IgD-negative memory B cell (primary cell): Measurements from ENCODE around the gene HSD17B11. TPM values are rescaled to one million over a fixed set of nuclear protein-coding genes. Genes with fewer than 3 reads are reported as not detected.
"Not testable (repeated sequence)": the region's sequence is repeated elsewhere in the genome, so short reads cannot be mapped to it uniquely, and the experiment has no call there.

Source experiments
- H3K27ac Mint-ChIP-seq, 3 donors: one replicate each; pipeline ENCODE4 v1.8.0; 2020 to 2022; ENCODE audit warnings: mild to moderate bottlenecking in 3 of 3, mixed read lengths in 3 of 3, moderate library complexity in 1 of 3
- H3K27me3 Mint-ChIP-seq: one replicate; pipeline ENCODE4 v1.8.0; 2021; ENCODE audit warnings: mixed read lengths
- H3K36me3 Mint-ChIP-seq: one replicate; pipeline ENCODE4 v1.8.0; 2020; ENCODE audit warnings: mild to moderate bottlenecking, mixed read lengths
- H3K4me1 Mint-ChIP-seq, 3 donors: one replicate each; pipeline ENCODE4 v1.8.0; 2020 to 2022; ENCODE audit warnings: mixed read lengths in 3 of 3, mild to moderate bottlenecking in 1 of 3
- H3K4me3 Mint-ChIP-seq, 4 donors: one replicate each; pipeline ENCODE4 v1.8.0; 2020 to 2022; ENCODE audit warnings: mild to moderate bottlenecking in 4 of 4, mixed read lengths in 4 of 4, moderate library complexity in 3 of 4
- H3K9me3 Mint-ChIP-seq, 3 donors: one replicate each; pipeline ENCODE4 v1.8.0; 2020 to 2021; ENCODE audit warnings: mixed read lengths in 3 of 3, mild to moderate bottlenecking in 1 of 3
- polyA plus RNA-seq: library from polyadenylated mRNA; unstranded; fragments of 300-500 nt; fragmentation: Illumina TruSeq; gene quantifications from one replicate; pipeline ENCODE4 v1.2.3, GENCODE V29; 2021

The HSD17B11 gene
- polyA plus RNA-seq, 1 donor from 2014 or later: 59.5 TPM

DNA sequence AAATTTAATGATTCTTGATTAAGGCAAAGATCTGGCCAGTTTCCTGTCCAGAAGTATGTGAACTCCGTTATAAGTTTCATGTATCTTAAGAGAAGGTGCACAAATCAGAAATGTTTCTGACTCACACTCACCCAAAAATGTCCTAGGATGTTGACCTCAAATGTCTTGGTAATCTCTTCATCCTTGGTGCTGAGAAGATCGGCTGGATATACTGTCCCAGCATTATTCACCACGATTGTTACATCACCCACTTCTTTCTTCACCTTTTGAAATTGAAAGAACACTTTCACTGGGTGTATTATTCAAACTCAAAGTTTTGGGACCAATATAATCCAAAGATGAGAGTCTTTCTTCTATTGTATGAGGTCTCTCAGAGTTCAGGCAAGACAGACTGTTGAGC, 74.0 kb downstream of the HSD17B11 start:
- no peaks in the 10 kb centered on the region for H3K4me1 Mint-ChIP-seq
- no peak overlapping the region for H3K4me3 Mint-ChIP-seq
- no peak overlapping the region for H3K27ac Mint-ChIP-seq

GRCh38 chr4:87315000-87315399, 76.0 kb downstream of the HSD17B11 start:
- not testable (repeated sequence) for H3K27me3 Mint-ChIP-seq, H3K36me3 Mint-ChIP-seq, H3K27ac Mint-ChIP-seq, H3K4me3 Mint-ChIP-seq, H3K4me1 Mint-ChIP-seq, H3K9me3 Mint-ChIP-seq

More for the DNA sequence above, 74.0 kb downstream of the HSD17B11 start:
- H3K9me3 Mint-ChIP-seq: no peaks in the 10 kb centered on the region
- no peaks in the 10 kb centered on the region for H3K27me3 Mint-ChIP-seq
- H3K36me3 Mint-ChIP-seq: no peaks in the 10 kb centered on the region

DNA sequence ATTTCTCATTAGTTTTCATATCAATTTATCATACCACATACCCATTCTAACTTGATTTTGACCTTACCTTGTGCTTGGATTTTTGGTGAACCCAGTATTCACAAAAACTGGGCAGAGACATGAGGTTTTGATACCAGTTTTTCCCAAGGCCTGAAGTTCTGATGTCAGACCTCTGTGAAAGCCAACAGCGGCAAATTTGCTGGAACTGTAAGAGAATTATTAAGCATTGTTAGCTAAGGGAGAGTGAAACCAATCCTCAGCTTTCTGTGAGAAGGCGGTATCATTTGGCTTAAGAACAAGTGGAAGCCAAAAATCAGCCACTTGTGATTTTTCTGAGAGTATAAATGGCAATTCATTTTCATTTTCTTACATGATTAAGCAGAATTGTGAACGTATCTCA, 77.2 kb downstream of the HSD17B11 start:
- no peak overlapping the region for H3K4me3 Mint-ChIP-seq
- H3K27ac Mint-ChIP-seq: no peak overlapping the region

GRCh38 chr4:87311684-87312083, 79.3 kb downstream of the HSD17B11 start:
- Mint-ChIP-seq H3K4me3 (no peak overlapping the region), H3K27ac (no peak overlapping the region), H3K27me3 (no peaks in the 10 kb centered on the region), H3K4me1 (no peaks in the 10 kb centered on the region), H3K36me3 (peaks cover 3% of the 10 kb centered on the region), H3K9me3 (no peaks in the 10 kb centered on the region)

More for the DNA sequence above, 77.2 kb downstream of the HSD17B11 start:
- H3K36me3 Mint-ChIP-seq: peaks cover 2% of the 10 kb centered on the region
- H3K9me3 Mint-ChIP-seq: no peaks in the 10 kb centered on the region
- no peaks in the 10 kb centered on the region for H3K4me1 Mint-ChIP-seq
- no peaks in the 10 kb centered on the region for H3K27me3 Mint-ChIP-seq

GRCh38 chr4:87310691-87311335, 80.2 kb downstream of the HSD17B11 start:
- Mint-ChIP-seq H3K4me3 (peak overlapping the region in 1 of 4 donors; percentile 24), H3K27me3 (no peaks in the 10 kb centered on the region), H3K4me1 (peaks cover 0 to 1% (median 0%) of the 10 kb centered on the region in 3 donors), H3K9me3 (no peaks in the 10 kb centered on the region), H3K27ac (no peak overlapping the region), H3K36me3 (peaks cover 7% of the 10 kb centered on the region)

- peaks cover 7% of the 10 kb centered on the region for H3K36me3 Mint-ChIP-seq
Measured at GRCh38 chr4:87309625-87310024, 81.4 kb downstream of the HSD17B11 start.

GRCh38 chr4:87306056-87306455, 84.9 kb downstream of the HSD17B11 start:
- Mint-ChIP-seq H3K36me3 (peaks cover 7% of the 10 kb centered on the region), H3K27me3 (peaks cover under 1% of the 10 kb centered on the region), H3K4me3 (no peak overlapping the region), H3K9me3 (peaks cover 0 to 2% (median 0%) of the 10 kb centered on the region in 3 donors), H3K4me1 (peaks cover 0 to 1% (median 0%) of the 10 kb centered on the region in 3 donors), H3K27ac (no peak overlapping the region)

More at GRCh38 chr4:87309625-87310024, 81.4 kb downstream of the HSD17B11 start:
- Mint-ChIP-seq H3K9me3 (peaks cover 0 to 2% (median 0%) of the 10 kb centered on the region in 3 donors), H3K27me3 (no peaks in the 10 kb centered on the region), H3K4me1 (peaks cover 0 to 1% (median 0%) of the 10 kb centered on the region in 3 donors), H3K27ac (no peak overlapping the region), H3K4me3 (no peak overlapping the region)

DNA sequence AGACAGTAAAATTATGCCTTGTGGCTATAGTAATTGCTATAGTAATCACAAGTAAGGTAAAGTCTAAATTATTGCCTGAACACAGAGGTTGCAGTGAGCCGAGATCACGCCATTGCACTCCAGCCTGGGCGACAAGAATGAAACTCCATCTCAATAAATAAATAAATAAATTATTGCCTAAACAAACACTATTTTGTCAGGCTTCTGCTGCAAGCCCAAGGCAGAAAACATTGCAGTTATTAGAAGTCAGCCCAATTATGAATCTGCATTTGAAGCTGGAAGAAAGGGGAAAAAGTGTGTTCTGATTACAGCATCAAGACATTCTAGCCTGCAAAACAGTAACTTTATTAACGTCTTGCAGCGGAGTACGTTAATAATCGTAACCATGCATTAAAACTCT, 85.4 kb downstream of the HSD17B11 start:
- Mint-ChIP-seq H3K9me3 (peaks cover 0 to 2% (median 0%) of the 10 kb centered on the region in 3 donors), H3K27me3 (peaks cover 4% of the 10 kb centered on the region), H3K4me1 (peaks cover 0 to 1% (median 0%) of the 10 kb centered on the region in 3 donors), H3K27ac (no peak overlapping the region), H3K4me3 (no peak overlapping the region), H3K36me3 (peaks cover 7% of the 10 kb centered on the region)

DNA sequence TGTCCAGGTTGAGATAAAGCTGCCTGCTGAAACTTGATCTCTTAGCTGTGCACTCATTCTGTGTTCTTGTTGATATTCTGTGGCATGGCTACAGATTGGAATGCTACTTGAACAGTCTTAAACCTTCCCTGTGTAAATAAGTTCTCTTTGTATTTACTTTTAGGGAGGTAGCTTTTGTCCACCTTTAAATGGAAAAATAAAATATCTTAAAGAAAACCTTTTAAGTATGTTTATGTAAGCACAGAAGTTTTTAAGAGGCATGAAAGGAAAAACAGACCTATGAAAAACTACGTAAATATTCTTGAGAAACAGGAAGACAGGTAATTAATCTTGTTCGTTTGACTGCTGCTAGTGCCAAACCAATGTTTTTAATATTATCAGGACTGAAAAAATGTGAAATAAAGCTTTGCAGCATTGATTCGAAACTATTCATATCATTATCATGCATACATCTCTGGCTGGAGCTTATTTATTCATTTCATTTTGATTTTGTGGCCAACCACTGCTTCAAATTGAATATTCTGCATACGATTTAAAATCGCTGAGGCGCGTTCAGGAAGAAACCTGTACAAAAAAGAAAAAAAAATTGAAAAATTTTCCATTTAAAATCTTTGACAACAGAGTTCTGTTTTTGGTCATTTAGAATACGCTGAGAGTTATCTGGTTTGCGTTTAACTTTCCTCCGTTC, 86.1 kb downstream of the HSD17B11 start:
- H3K27ac Mint-ChIP-seq: no peak overlapping the region
- H3K9me3 Mint-ChIP-seq: peaks cover 0 to 2% (median 0%) of the 10 kb centered on the region in 3 donors
- peaks cover 4% of the 10 kb centered on the region for H3K27me3 Mint-ChIP-seq
- H3K4me3 Mint-ChIP-seq: peak overlapping the region in 1 of 4 donors; percentile 7
- peaks cover 7% of the 10 kb centered on the region for H3K36me3 Mint-ChIP-seq
- peaks cover 0 to 1% (median 0%) of the 10 kb centered on the region in 3 donors for H3K4me1 Mint-ChIP-seq

GRCh38 chr4:87299898-87300297, 91.1 kb downstream of the HSD17B11 start:
- Mint-ChIP-seq H3K27ac (no peak overlapping the region), H3K4me1 (no peaks in the 10 kb centered on the region), H3K27me3 (peaks cover 4% of the 10 kb centered on the region), H3K4me3 (no peak overlapping the region), H3K36me3 (peaks cover 1% of the 10 kb centered on the region), H3K9me3 (peaks cover 1 to 3% (median 1%) of the 10 kb centered on the region in 3 donors)

DNA sequence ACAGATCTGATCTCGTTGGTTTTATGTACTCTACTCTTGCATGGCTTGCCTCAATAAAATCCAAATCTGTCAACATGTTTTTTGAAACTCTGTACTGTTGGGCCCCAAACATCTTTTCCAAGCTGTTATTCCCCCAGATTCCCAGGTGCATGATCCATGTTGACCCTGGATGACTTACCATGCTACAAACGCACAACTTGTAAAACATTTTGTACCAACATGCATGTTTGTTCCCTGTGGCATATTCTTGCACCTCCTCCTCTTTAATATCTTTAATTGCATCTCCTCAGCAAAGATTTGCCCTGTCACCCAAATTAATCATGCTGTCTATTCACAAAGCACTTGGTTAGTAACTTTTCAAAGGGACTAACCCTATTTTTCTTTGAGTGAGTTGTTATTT, 92.6 kb downstream of the HSD17B11 start:
- Mint-ChIP-seq H3K27ac (no peak overlapping the region), H3K27me3 (peaks cover 4% of the 10 kb centered on the region), H3K4me1 (no peaks in the 10 kb centered on the region), H3K9me3 (peaks cover 3 to 11% (median 7%) of the 10 kb centered on the region in 3 donors), H3K36me3 (peaks cover 3% of the 10 kb centered on the region), H3K4me3 (no peak overlapping the region)

DNA sequence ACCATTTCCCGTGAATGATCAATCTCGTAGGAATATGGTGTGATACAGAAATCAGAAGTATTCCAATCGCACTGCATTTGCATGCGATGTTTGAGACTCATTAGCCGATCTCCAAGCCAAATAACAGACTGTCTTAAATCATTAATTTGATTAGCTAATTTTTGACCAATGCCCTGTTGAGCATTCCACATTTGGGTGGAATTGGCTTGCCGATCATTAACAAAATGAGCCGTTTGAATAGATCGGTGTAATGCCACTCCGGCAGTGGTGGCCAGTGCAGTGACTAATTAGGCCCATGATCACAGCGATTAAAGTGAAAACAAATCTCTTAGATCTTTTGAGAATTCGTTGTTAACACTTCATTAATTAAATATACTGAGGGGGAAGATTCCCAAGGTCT, 96.1 kb downstream of the HSD17B11 start:
- peaks cover 3 to 11% (median 7%) of the 10 kb centered on the region in 3 donors for H3K9me3 Mint-ChIP-seq
- H3K27ac Mint-ChIP-seq, H3K4me3 Mint-ChIP-seq, H3K27me3 Mint-ChIP-seq, H3K36me3 Mint-ChIP-seq, H3K4me1 Mint-ChIP-seq: not testable (repeated sequence)

DNA sequence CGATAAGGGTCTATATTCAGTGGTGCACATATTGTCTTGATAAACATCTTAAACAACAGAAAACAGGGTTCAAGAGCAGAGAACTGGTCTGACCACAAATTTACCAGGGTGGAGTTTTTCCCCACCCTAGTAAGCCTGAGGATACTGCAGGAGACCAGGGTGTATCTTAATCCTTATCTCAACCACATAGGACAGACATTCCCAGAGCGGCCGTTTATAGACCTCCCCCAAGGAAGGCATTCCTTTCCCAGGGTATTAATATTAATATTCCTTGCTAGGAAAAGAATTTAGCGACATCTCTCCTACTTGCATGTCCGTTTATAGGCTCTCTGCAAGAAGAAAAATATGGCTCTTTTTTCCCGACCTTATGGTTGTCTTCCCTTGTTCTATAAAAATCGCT, 97.1 kb downstream of the HSD17B11 start:
- H3K4me1 Mint-ChIP-seq, H3K36me3 Mint-ChIP-seq, H3K27ac Mint-ChIP-seq, H3K27me3 Mint-ChIP-seq: not testable (repeated sequence)
- Mint-ChIP-seq H3K9me3 (peaks cover 3 to 11% (median 7%) of the 10 kb centered on the region in 3 donors), H3K4me3 (peak overlapping the region in 1 of 4 donors; percentile 20)

DNA sequence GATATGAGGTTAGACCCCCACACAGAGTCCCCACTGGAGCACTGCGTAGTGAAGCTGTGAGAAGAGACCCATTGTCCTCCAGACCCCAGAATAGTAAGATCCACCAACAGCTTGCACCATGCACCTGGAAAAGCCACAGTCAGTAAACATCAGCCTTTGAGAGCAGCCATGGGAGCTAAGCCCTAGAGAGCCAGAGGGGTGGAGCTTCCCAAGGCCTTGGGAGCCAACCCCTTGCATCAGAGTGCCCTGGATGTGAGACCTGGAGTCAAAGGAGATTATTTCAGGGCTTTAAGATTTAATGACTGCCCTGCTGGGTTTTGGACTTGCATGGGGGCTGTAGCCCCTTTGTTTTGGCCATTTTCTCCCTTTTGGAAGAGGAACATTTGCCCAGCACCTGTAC, 104.0 kb downstream of the HSD17B11 start:
- Mint-ChIP-seq H3K36me3 (no peaks in the 10 kb centered on the region), H3K4me3 (peak overlapping the region in 1 of 4 donors; percentile 45), H3K27ac (no peak overlapping the region), H3K4me1 (no peaks in the 10 kb centered on the region), H3K9me3 (peaks cover 11 to 21% (median 13%) of the 10 kb centered on the region in 3 donors), H3K27me3 (peaks cover 1% of the 10 kb centered on the region)
